GM12873 (cell line): Measurements from ENCODE around the gene DTNBP1.

ENCODE experiments used
- CTCF ChIP-seq: IDR thresholded peaks from 2 replicates; pipeline ENCODE4 v1.5.1; 2012; ENCODE audit warnings: low read depth, mild to moderate bottlenecking, moderate library complexity, low read length, control low read depth; ENCODE audit not compliant: insufficient read depth; ENCODE audit errors: missing control alignments

DTNBP1 gene

GRCh38 chr6:15569035-15569995 lies 93.5 kb downstream of the DTNBP1 start:
- no peak for TF ChIP-seq CTCF

- no peak for TF ChIP-seq CTCF
Observed at GRCh38 chr6:15562977-15563376, 99.9 kb downstream of the DTNBP1 start.

- TF ChIP-seq CTCF, result no peak
Observed at GRCh38 chr6:15561447-15562199, 101.2 kb downstream of the DTNBP1 start.

GRCh38 chr6:15560713-15561112 lies 102.1 kb downstream of the DTNBP1 start:
- no peak for TF ChIP-seq CTCF

GRCh38 chr6:15557174-15557573 lies 105.7 kb downstream of the DTNBP1 start:
- no peak for TF ChIP-seq CTCF

- TF ChIP-seq CTCF, result no peak
Observed at GRCh38 chr6:15556711-15557110, 106.1 kb downstream of the DTNBP1 start.

GRCh38 chr6:15555101-15556038 lies 107.5 kb downstream of the DTNBP1 start:
- TF ChIP-seq CTCF, result no peak
